ENCODE measurements around the gene CFAP61. TPM values are rescaled to one million over a fixed set of nuclear protein-coding genes. Genes with fewer than 3 reads are reported as not detected.

The CFAP61 gene
- total RNA-seq, 1 donor from 2014 or later = not detected

GRCh38 chr20:20370094-20370575 lies 317.8 kb downstream of the CFAP61 start:
- H3K9me3 Mint-ChIP-seq (ENCODE audit: low read depth) = no peaks in the 10 kb centered on the region
- peak overlapping the region; percentile 54 for H3K4me3 Mint-ChIP-seq (ENCODE audit: unreplicated experiment)
- H3K4me1 Mint-ChIP-seq (ENCODE audit: low read depth) = peaks cover 14% of the 10 kb centered on the region
- H3K27me3 Mint-ChIP-seq (ENCODE audit: low read depth) = peaks cover 68% of the 10 kb centered on the region
- DNase-seq (ENCODE audit: low spot score) = no peak
- H3K27ac Mint-ChIP-seq (ENCODE audit: unreplicated experiment) = no peak overlapping the region
- no peaks in the 10 kb centered on the region for H3K36me3 Mint-ChIP-seq (ENCODE audit: low read depth)
- TF ChIP-seq CTCF (IDR thresholded peaks at IDR 0.05) = no peak

DNA sequence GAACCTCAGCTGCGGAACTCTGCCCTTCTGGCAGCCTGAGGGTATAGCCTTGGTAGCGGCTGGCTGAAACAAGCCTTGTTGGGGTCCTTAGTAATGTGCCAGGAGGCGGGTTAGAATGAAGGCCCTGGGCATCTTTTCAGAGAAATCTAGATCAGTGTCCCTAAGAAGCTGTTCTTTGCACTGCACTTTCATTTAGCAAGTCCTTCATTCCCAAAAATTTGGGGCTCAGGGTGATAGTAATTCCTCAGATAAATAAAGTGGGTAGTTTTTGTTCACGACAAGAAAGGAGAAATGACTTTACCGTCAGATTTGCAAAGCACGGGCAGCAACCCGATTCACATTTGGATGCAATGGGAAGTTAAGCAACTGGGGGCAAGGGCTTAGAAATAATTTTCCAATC lies 318.8 kb downstream of the CFAP61 start:
- H3K27me3 Mint-ChIP-seq (ENCODE audit: low read depth) = peaks cover 70% of the 10 kb centered on the region
- H3K27ac Mint-ChIP-seq (ENCODE audit: unreplicated experiment) = no peak overlapping the region
- H3K36me3 Mint-ChIP-seq (ENCODE audit: low read depth) = no peaks in the 10 kb centered on the region
- no peaks in the 10 kb centered on the region for H3K9me3 Mint-ChIP-seq (ENCODE audit: low read depth)
- TF ChIP-seq CTCF (IDR thresholded peaks at IDR 0.05) = no peak
- H3K4me3 Mint-ChIP-seq (ENCODE audit: unreplicated experiment) = no peak overlapping the region
- peaks cover 9% of the 10 kb centered on the region for H3K4me1 Mint-ChIP-seq (ENCODE audit: low read depth)
- DNase-seq (ENCODE audit: low spot score) = no peak

- Mint-ChIP-seq H3K4me1 (ENCODE audit: low read depth) (peaks cover 9% of the 10 kb centered on the region), H3K4me3 (ENCODE audit: unreplicated experiment) (no peak overlapping the region), H3K9me3 (ENCODE audit: low read depth) (no peaks in the 10 kb centered on the region), H3K36me3 (ENCODE audit: low read depth) (no peaks in the 10 kb centered on the region), H3K27ac (ENCODE audit: unreplicated experiment) (no peak overlapping the region), H3K27me3 (ENCODE audit: low read depth) (peaks cover 70% of the 10 kb centered on the region)
- TF ChIP-seq CTCF (IDR thresholded peaks at IDR 0.05) = no peak
- no peak for DNase-seq (ENCODE audit: low spot score)
Observed at GRCh38 chr20:20371681-20372080, 319.3 kb downstream of the CFAP61 start.

- DNase-seq (ENCODE audit: low spot score) = no peak
- TF ChIP-seq CTCF (IDR thresholded peaks at IDR 0.05) = no peak
- H3K27ac Mint-ChIP-seq (ENCODE audit: unreplicated experiment) = no peak overlapping the region
- H3K4me3 Mint-ChIP-seq (ENCODE audit: unreplicated experiment) = no peak overlapping the region
- no peaks in the 10 kb centered on the region for H3K9me3 Mint-ChIP-seq (ENCODE audit: low read depth)
- H3K27me3 Mint-ChIP-seq (ENCODE audit: low read depth) = peaks cover 66% of the 10 kb centered on the region
- peaks cover 5% of the 10 kb centered on the region for H3K4me1 Mint-ChIP-seq (ENCODE audit: low read depth)
- H3K36me3 Mint-ChIP-seq (ENCODE audit: low read depth) = no peaks in the 10 kb centered on the region
Observed at GRCh38 chr20:20373091-20373571, 320.8 kb downstream of the CFAP61 start.

DNA sequence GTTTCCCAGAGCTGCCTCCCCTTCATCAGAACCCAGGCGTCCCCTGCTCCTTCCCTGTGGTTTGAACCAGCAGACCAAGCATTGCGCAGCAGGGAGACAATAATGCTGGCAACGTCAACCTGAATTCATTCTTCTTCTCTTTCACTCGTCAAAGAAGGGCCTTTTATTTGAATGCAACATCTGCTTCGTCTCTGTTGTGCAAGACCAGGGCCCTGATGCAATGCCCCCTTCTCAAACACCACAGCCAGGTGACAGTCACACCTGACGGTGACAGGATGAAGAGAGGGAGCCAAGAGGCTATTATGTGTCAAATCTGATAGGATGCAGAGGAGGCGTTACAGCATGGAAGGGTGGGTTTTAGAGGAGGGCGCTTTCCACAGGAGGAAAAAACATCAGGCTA lies 323.5 kb downstream of the CFAP61 start:
- no peak for TF ChIP-seq CTCF (IDR thresholded peaks at IDR 0.05)
- Mint-ChIP-seq H3K27me3 (ENCODE audit: low read depth) (peaks cover 56% of the 10 kb centered on the region), H3K9me3 (ENCODE audit: low read depth) (peaks cover 4% of the 10 kb centered on the region), H3K4me1 (ENCODE audit: low read depth) (no peaks in the 10 kb centered on the region), H3K4me3 (ENCODE audit: unreplicated experiment) (no peak overlapping the region), H3K36me3 (ENCODE audit: low read depth) (no peaks in the 10 kb centered on the region), H3K27ac (ENCODE audit: unreplicated experiment) (no peak overlapping the region)
- DNase-seq (ENCODE audit: low spot score) = no peak
